Measurements from ENCODE around the gene PDLIM1.
"Not testable (repeated sequence)": the region's sequence is repeated elsewhere in the genome, so short reads cannot be mapped to it uniquely, and the experiment has no call there.

The PDLIM1 gene

GRCh38 chr10:95242581-95243317 lies 48.1 kb downstream of the PDLIM1 start:
- DNase-seq = peak; percentile 42 to 58
- TF ChIP-seq GATA1 (IDR thresholded peaks at IDR 0.05; ENCODE audit: low read depth, low read length) (no peak), POLR2A (IDR thresholded peaks at IDR 0.05; ENCODE audit: low read length) (no peak)

GRCh38 chr10:95241533-95241932 lies 49.3 kb downstream of the PDLIM1 start:
- TF ChIP-seq GATA1 (IDR thresholded peaks at IDR 0.05; ENCODE audit: low read depth, low read length) = no peak
- TF ChIP-seq POLR2A (IDR thresholded peaks at IDR 0.05; ENCODE audit: low read length) = no peak
- no peak for DNase-seq

- DNase-seq = no peak
These were observed 50.0 kb downstream of the PDLIM1 start for GRCh38 chr10:95240811-95241210.

GRCh38 chr10:95240096-95240495 lies 50.7 kb downstream of the PDLIM1 start:
- not testable (repeated sequence) for DNase-seq

More at GRCh38 chr10:95240811-95241210, 50.0 kb downstream of the PDLIM1 start:
- TF ChIP-seq POLR2A (IDR thresholded peaks at IDR 0.05; ENCODE audit: low read length) = no peak
- TF ChIP-seq GATA1 (IDR thresholded peaks at IDR 0.05; ENCODE audit: low read depth, low read length) = no peak

GRCh38 chr10:95237376-95238170 lies 53.2 kb downstream of the PDLIM1 start:
- DNase-seq = no peak

GRCh38 chr10:95236068-95236903 lies 54.5 kb downstream of the PDLIM1 start:
- TF ChIP-seq POLR2A (IDR thresholded peaks at IDR 0.05; ENCODE audit: low read length) = no peak
- TF ChIP-seq GATA1 (IDR thresholded peaks at IDR 0.05; ENCODE audit: low read depth, low read length) = no peak
- DNase-seq = no peak

More at GRCh38 chr10:95237376-95238170, 53.2 kb downstream of the PDLIM1 start:
- TF ChIP-seq POLR2A (IDR thresholded peaks at IDR 0.05; ENCODE audit: low read length) (no peak), GATA1 (IDR thresholded peaks at IDR 0.05; ENCODE audit: low read depth, low read length) (no peak)

- no peak for TF ChIP-seq POLR2A (IDR thresholded peaks at IDR 0.05; ENCODE audit: low read length)
- no peak for TF ChIP-seq GATA1 (IDR thresholded peaks at IDR 0.05; ENCODE audit: low read depth, low read length)
- no peak for DNase-seq
These were observed 55.1 kb downstream of the PDLIM1 start for GRCh38 chr10:95235676-95236067.

GRCh38 chr10:95234951-95235350 lies 55.9 kb downstream of the PDLIM1 start:
- DNase-seq = no peak
- TF ChIP-seq POLR2A (IDR thresholded peaks at IDR 0.05; ENCODE audit: low read length) (no peak), GATA1 (IDR thresholded peaks at IDR 0.05; ENCODE audit: low read depth, low read length) (no peak)

GRCh38 chr10:95233377-95234034 lies 57.3 kb downstream of the PDLIM1 start:
- TF ChIP-seq GATA1 (IDR thresholded peaks at IDR 0.05; ENCODE audit: low read depth, low read length) (no peak), POLR2A (IDR thresholded peaks at IDR 0.05; ENCODE audit: low read length) (no peak)
- DNase-seq = no peak

GRCh38 chr10:95230677-95231586 lies 59.9 kb downstream of the PDLIM1 start:
- peak; percentile 20 for TF ChIP-seq POLR2A (IDR thresholded peaks at IDR 0.05; ENCODE audit: low read length)
- DNase-seq = peak; percentile 27 to 30

- TF ChIP-seq POLR2A (IDR thresholded peaks at IDR 0.05; ENCODE audit: low read length) (no peak), GATA1 (IDR thresholded peaks at IDR 0.05; ENCODE audit: low read depth, low read length) (no peak)
- no peak for DNase-seq
These were observed 60.8 kb downstream of the PDLIM1 start for GRCh38 chr10:95229724-95230627.

- DNase-seq = not testable (repeated sequence)
These were observed 61.7 kb downstream of the PDLIM1 start for GRCh38 chr10:95228934-95229723.
